Endothelial cell of umbilical vein (primary cell): ENCODE results near the gene NRXN3. TPM values are rescaled to one million over a fixed set of nuclear protein-coding genes. Genes with fewer than 3 reads are reported as not detected.
"Not testable (repeated sequence)": the region's sequence is repeated elsewhere in the genome, so short reads cannot be mapped to it uniquely, and the experiment has no call there.

ENCODE experiments used
- BruUV-seq: library from RNA; stranded (reverse); fragments of 400-500 nt; replicated peaks from 2 replicates; lab custom pipeline; 2021; lab: Mats Ljungman, UMichigan
- CTCF ChIA-PET: fragments of 300-600, 350-600 bp; sonication (Branson Sonifier 250); formaldehyde crosslinking; loops from one replicate; lab custom pipeline; 2021; ENCODE audit warnings: antibody characterized with exemption, inconsistent platforms; lab: Charles Lee
- POLR2A ChIA-PET: fragments of 300-600, 350-600 bp; sonication (Branson Sonifier 250); formaldehyde crosslinking; loops from one replicate; lab custom pipeline; 2021; ENCODE audit warnings: antibody characterized with exemption, inconsistent platforms; lab: Charles Lee
- DNase-seq: peaks from one replicate; pipeline ENCODE4 v3.0.0-alpha.2; 2011; ENCODE audit warnings: low read depth, low spot score
- FAIRE-seq: peaks from 2 replicates; lab custom pipeline; 2011; peaks lifted over from hg19 to GRCh38; lab: Jason Lieb, UNC
- H2AFZ ChIP-seq: 2 replicates; pipeline ENCODE4 v1.6.0; 2012; ENCODE audit warnings: low read depth, low read length, control low read depth, inconsistent platforms
- H3K27ac ChIP-seq: 2 replicates; pipeline ENCODE4 v1.5.1; 2011; ENCODE audit warnings: low read depth, mild to moderate bottlenecking, control low read depth, low read length, moderate library complexity; ENCODE audit not compliant: insufficient read depth
- H3K27me3 ChIP-seq, 2 experiments: 2 replicates each; pipeline versions ENCODE4 v1.6.0 to v1.6.1; 2011; ENCODE audit warnings: low read length in 2 of 2, mixed read lengths in 1 of 2; ENCODE audit not compliant: control insufficient read depth in 2 of 2, insufficient read depth in 2 of 2
- H3K36me3 ChIP-seq, 2 experiments: 2 replicates in 1 of 2; 3 replicates in 1 of 2; pipeline ENCODE4 v1.5.1; 2011; ENCODE audit warnings: low read length in 2 of 2, mild to moderate bottlenecking in 1 of 2, moderate library complexity in 1 of 2; ENCODE audit not compliant: control insufficient read depth in 2 of 2, insufficient read depth in 2 of 2; ENCODE audit errors: extremely low read depth in 1 of 2
- H3K4me1 ChIP-seq: 3 replicates; pipeline ENCODE4 v1.5.1; 2011; ENCODE audit warnings: mild to moderate bottlenecking, low read length; ENCODE audit not compliant: control insufficient read depth, insufficient read depth; ENCODE audit errors: extremely low read depth
- H3K4me2 ChIP-seq: 2 replicates; pipeline ENCODE4 v1.6.1; 2011; ENCODE audit warnings: low read length, control low read depth, mixed read lengths; ENCODE audit not compliant: insufficient read depth
- H3K4me3 ChIP-seq, 3 experiments: fragments of 200-600 bp in 1 of 3; sonication (generic), shearing (Covaris generic) in 1 of 3; replicated peaks in 1 of 3; 2 replicates each; pipeline ENCODE4 v1.5.1; 2011 to 2016; ENCODE audit warnings: control low read depth in 3 of 3, low read length in 3 of 3, mild to moderate bottlenecking in 2 of 3, inconsistent platforms in 1 of 3, low read depth in 1 of 3, moderate library complexity in 1 of 3; ENCODE audit not compliant: insufficient read depth in 1 of 3
- H3K79me2 ChIP-seq: 2 replicates; pipeline ENCODE4 v1.6.0; 2012; ENCODE audit warnings: low read length, inconsistent platforms; ENCODE audit not compliant: control insufficient read depth, insufficient read depth
- H3K9ac ChIP-seq: replicated peaks from 2 replicates; pipeline ENCODE3; 2011; ENCODE audit warnings: low read length, control low read depth; ENCODE audit not compliant: insufficient read depth; ENCODE audit errors: extremely low read depth
- H3K9me1 ChIP-seq: replicated peaks from 3 replicates; pipeline ENCODE4 v1.6.0; 2011; ENCODE audit warnings: mild to moderate bottlenecking, low read length; ENCODE audit not compliant: control insufficient read depth, insufficient read depth; ENCODE audit errors: extremely low read depth
- H3K9me3 ChIP-seq: replicated peaks from 2 replicates; pipeline ENCODE4 v1.5.1; 2012; ENCODE audit warnings: low read length, inconsistent platforms; ENCODE audit not compliant: control insufficient read depth, insufficient read depth
- H4K20me1 ChIP-seq: replicated peaks from 2 replicates; pipeline ENCODE3; 2011; ENCODE audit warnings: mild to moderate bottlenecking, low read length; ENCODE audit not compliant: control insufficient read depth, insufficient read depth; ENCODE audit errors: extremely low read depth
- CTCF ChIP-seq, 2 donors: IDR thresholded peaks; 1 replicate in 1 of 2; 2 replicates in 1 of 2; pipeline ENCODE4 v1.5.1; 2011; ENCODE audit warnings: low read length in 2 of 2, mild to moderate bottlenecking in 2 of 2, moderate library complexity in 2 of 2, control low read depth in 1 of 2, inconsistent platforms in 1 of 2, low read depth in 1 of 2; ENCODE audit not compliant: insufficient read depth in 1 of 2; ENCODE audit errors: extremely low read depth in 1 of 2
- GATA2 ChIP-seq: IDR thresholded peaks from 2 replicates; pipeline ENCODE4 v1.7.0; 2011; ENCODE audit warnings: low read depth, mild to moderate bottlenecking, moderate library complexity, mixed read lengths, low read length; ENCODE audit not compliant: insufficient read length, insufficient read depth
- MAX ChIP-seq: IDR thresholded peaks from 2 replicates; pipeline ENCODE4 v1.6.1; 2011; ENCODE audit not compliant: insufficient read depth, insufficient read length
- MYC ChIP-seq: IDR thresholded peaks from one replicate; pipeline ENCODE4 v1.6.1; 2011; ENCODE audit warnings: mild to moderate bottlenecking, low read depth, low read length
- dilution Hi-C: fragments of 300-500 bp; cut with MboI; formaldehyde crosslinking; loops from one replicate; pipeline ENCODE4 v1.15.0; 2019; ENCODE audit warnings: low sequenced_read_pairs; ENCODE audit not compliant: extremely low pct_ligation_motif_present
- intact Hi-C: fragments of 100-400 bp; cut with micrococcal nuclease; formaldehyde crosslinking; loops from one replicate; pipeline ENCODE4 v1.10.0; 2022
- polyA plus RNA-seq, 4 experiments: library from polyadenylated mRNA; depleted of rRNA in 3 of 4; stranded (reverse) in 3 of 4; unstranded in 1 of 4; fragments of >200 nt; gene quantifications; 2 replicates each; pipeline versions ENCODE4 v1.2.1 to v1.2.3, GENCODE V29; 2011 to 2012; ENCODE audit warnings: missing spikeins in 1 of 4
- total RNA-seq: library from RNA; stranded (reverse); gene quantifications from 2 replicates; pipeline ENCODE4 v1.2.3, GENCODE V29; 2021

NRXN3 gene
- total and polyA plus RNA-seq, 2 donors (not counting 3 experiments of a cell fraction or from before 2014, with no cell fraction given) = 0.72 to 4.2 TPM

- ChIA-PET CTCF (no interaction called here), POLR2A (no interaction called here)
- Histone ChIP-seq H3K79me2 (no peaks in the 10 kb centered on the region), H3K27me3 (no peaks in the 10 kb centered on the region), H3K4me2 (no peak overlapping the region), H3K4me1 (no peaks in the 10 kb centered on the region), H3K9me1 (no peaks in the 10 kb centered on the region), H3K9me3 (no peaks in the 10 kb centered on the region), H3K36me3 (no peaks in the 10 kb centered on the region), H4K20me1 (no peaks in the 10 kb centered on the region), H3K9ac (no peak overlapping the region), H2AFZ (no peak overlapping the region), H3K4me3 (no peak overlapping the region), H3K27ac (no peak overlapping the region)
- TF ChIP-seq CTCF (IDR thresholded peaks at IDR 0.05; ENCODE audit: extremely low read depth in 1 of 2, insufficient read depth in 1 of 2, low read depth in 1 of 2, low read length in 2 of 2) (no peak), MAX (no peak)
- no peak for FAIRE-seq
- intact Hi-C loops (no loop called here), dilution Hi-C loops (no loop called here)
- DNase-seq = no peak
- no TSS peak for BruUV-seq
Measured at GRCh38 chr14:78534141-78534540, 364.0 kb downstream of the NRXN3 start.

GRCh38 chr14:78535041-78535440 is 364.9 kb downstream of the NRXN3 start:
- FAIRE-seq (no peak), DNase-seq (no peak)
- Histone ChIP-seq H2AFZ (no peak overlapping the region), H3K36me3 (no peaks in the 10 kb centered on the region), H3K27ac (no peak overlapping the region), H4K20me1 (no peaks in the 10 kb centered on the region), H3K9ac (no peak overlapping the region), H3K4me3 (no peak overlapping the region), H3K27me3 (no peaks in the 10 kb centered on the region), H3K79me2 (no peaks in the 10 kb centered on the region), H3K9me1 (no peaks in the 10 kb centered on the region), H3K9me3 (no peaks in the 10 kb centered on the region), H3K4me2 (no peak overlapping the region), H3K4me1 (no peaks in the 10 kb centered on the region)
- TF ChIP-seq MYC (no peak), CTCF (IDR thresholded peaks at IDR 0.05; ENCODE audit: extremely low read depth in 1 of 2, insufficient read depth in 1 of 2, low read depth in 1 of 2, low read length in 2 of 2) (no peak), GATA2 (no peak)
- no TSS peak for BruUV-seq
- POLR2A ChIA-PET = no interaction called here
- CTCF ChIA-PET = no interaction called here
- intact Hi-C loops (no loop called here), dilution Hi-C loops (no loop called here)

GRCh38 chr14:78541788-78542187 is 371.6 kb downstream of the NRXN3 start:
- H3K27ac ChIP-seq, DNase-seq, H3K4me3 ChIP-seq, CTCF ChIA-PET, H3K4me2 ChIP-seq, H3K9me1 ChIP-seq, H3K79me2 ChIP-seq, H2AFZ ChIP-seq, FAIRE-seq, H4K20me1 ChIP-seq, intact Hi-C loops, H3K36me3 ChIP-seq, BruUV-seq, H3K27me3 ChIP-seq, H3K9ac ChIP-seq, H3K4me1 ChIP-seq, H3K9me3 ChIP-seq, POLR2A ChIA-PET, dilution Hi-C loops: not testable (repeated sequence)
